ENCODE measurements around the gene BLVRA.

The BLVRA gene

DNA sequence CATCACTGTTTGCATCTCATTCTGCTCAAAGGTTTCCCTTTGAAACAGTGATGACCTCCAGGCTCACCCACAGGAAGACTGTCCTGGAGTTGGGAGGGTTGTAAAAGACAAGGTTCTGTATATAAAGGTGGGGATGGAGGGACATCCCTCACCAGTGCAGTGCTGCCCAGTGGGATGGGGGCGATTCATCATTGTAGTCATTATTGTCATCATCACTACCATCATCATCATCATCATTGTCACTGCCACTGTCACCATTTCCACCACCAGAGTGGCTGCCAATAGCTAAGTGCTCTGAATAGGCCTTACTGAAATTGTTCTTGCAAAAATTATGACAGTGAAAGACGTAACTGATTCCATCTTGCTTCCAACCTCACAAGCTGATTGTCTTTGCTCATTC is 86.2 kb downstream of the BLVRA start:
- Histone ChIP-seq H3K27ac (no peak overlapping the region), H3K4me3 (no peak overlapping the region)

DNA sequence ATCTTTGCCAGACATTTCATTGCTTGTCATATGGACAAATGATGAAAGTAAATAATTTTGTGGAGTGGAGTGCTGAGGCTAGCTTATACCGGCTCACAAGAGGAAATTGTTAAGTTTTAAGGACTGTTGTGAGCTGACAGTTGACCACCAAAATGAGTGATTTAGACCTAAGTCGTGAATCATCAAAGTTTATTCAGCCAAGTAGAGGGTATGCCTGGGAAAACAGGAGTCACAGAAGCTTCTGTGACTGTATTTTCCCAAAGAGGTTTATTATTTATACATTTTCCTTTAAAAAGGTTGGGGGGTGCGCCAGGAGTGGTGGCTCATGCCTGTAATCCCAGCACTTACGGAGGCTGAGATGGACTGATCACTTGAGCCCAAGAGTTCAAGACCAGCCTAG is 89.0 kb downstream of the BLVRA start:
- Histone ChIP-seq H3K27ac (no peak overlapping the region), H3K4me3 (no peak overlapping the region)

DNA sequence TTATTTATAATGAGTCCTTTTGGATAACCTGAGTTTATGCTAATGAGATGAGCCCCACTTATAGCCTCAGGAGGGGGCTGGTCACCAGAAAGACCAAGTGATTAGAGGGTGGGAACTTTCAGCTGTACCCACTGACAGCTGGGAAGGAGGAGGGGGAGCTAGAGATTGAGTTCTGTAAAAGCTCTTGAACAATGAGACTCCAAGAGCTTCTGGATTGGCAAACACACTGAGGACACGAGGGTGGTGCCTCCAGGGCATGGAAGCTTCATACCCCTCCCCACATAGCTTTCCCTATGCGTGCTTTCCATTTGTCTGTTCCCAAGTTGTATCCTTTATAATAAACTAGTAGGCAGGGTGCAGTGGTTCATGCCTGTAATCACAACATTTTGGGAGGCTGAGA is 90.6 kb downstream of the BLVRA start:
- Histone ChIP-seq H3K4me3 (no peak overlapping the region), H3K27ac (no peak overlapping the region)

DNA sequence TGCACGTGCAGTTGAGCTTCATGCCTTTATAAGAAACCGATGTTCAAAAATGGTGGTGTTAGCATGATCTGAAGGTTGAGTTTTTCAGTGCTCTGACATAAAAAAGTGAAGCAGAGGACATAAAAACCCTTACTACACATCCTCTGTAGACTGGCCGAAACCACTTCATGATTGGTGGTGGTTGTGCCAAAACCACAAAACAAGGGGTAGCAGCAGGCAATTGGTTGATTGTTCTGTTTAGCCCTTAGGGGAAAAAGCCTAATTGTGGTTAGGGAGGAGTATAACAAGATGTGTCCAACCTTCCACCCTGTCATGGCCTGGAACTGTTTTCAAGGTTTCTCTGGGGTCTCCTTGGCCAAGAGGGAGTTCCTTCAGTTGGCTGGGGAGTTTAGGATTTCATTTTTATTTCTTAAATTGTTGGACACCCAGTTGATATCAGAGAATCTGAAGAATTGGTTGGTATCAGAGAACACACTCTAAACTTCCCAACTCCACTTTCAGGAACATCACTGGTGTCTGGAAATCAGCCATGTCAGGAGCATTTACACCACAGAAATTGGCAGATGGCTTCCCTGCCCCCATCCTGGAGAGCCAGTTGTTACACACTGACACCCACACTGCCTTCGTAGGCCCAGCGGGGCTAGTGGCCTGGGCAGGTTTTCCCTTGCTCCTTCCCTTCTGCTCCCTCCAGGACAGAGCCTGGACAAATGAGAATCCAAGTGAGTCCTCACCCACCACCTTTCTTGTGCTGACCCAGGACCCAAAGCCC is 92.1 kb downstream of the BLVRA start:
- no peak overlapping the region for H3K27ac ChIP-seq
- H3K4me3 ChIP-seq, result no peak overlapping the region

DNA sequence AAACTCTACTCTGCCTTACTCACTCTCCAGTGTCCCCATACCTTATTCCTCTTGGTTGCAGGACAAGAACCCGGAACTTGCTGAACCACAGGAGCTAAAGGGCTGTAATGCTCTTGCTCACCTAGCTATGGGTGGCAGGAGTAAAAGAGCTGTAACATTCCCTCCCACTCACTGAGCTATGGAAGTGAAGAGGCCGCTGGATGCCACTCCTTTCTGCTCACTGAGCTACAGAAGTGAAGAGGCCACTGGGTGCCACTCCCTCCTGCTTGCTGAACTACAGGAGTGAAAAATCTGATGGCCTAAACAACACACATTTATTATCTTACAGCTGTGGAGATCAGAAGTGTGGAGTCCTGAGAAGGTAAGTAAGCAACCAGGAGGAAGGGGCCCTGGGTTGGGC is 93.3 kb downstream of the BLVRA start:
- Histone ChIP-seq H3K27ac (no peak overlapping the region), H3K4me3 (no peak overlapping the region)

DNA sequence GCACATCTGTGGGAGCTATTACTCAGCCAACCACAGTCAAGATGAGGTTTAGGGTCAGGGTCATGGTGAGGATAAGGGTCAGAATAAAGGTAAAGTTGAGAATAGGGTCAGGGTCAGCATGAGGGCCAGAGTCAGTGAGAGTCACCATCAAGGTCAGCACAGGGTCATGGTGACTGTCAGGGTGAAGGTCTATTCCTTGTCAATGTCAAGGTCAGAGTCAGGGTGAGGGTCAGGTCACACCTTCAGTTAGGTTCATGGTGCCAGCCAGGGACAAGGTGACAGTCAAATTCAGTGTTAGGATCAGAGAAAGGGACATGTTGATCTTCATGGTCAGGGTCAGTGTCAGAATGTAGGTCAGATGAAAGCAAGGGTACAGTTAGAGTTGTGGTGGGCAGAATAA is 96.7 kb downstream of the BLVRA start:
- H3K27ac ChIP-seq, result no peak overlapping the region
- H3K4me3 ChIP-seq, result no peak overlapping the region

DNA sequence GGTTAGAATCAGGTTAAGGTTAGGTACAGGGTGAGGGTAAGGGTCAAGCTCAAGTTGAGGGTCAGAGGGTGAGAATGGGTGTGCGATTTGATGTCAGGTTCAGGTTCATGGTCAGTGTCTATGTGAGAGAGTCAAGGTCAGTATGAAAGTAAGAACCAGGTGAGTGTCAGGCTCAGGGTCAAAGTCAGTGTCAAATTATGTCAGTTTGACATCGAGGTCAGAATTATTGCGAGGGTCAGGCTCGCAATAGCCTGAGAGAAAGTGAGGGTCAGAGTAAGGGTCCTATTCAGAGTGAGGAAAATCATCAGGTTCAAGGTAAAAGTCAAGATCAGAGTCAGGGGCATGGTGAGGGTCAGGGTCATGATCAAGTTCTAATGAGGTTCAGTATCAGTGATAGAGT is 97.8 kb downstream of the BLVRA start:
- Histone ChIP-seq H3K4me3 (no peak overlapping the region), H3K27ac (no peak overlapping the region)

Data from skin epidermis (tissue), 12 donors.